Testis (tissue), 3 donors: ENCODE results near the gene ZNF462. TPM values are rescaled to one million over a fixed set of nuclear protein-coding genes. Genes with fewer than 3 reads are reported as not detected.
A peak's percentile ranks its signal among the peaks of the same experiment; 100 is the strongest.

Experiments
- DNase-seq: peaks from one replicate; pipeline ENCODE4 v3.0.0-alpha.2; 2019
- H3K27ac ChIP-seq, 2 donors: fragments of 200-600 bp; sonication (generic); one replicate each; pipeline ENCODE4 v1.5.1; 2019
- H3K27me3 ChIP-seq: fragments of 200-600 bp; sonication (generic); one replicate; pipeline ENCODE4 v1.5.1; 2019
- H3K36me3 ChIP-seq: fragments of 200-600 bp; sonication (generic); one replicate; pipeline ENCODE4 v1.5.1; 2017; ENCODE audit warnings: low read depth; ENCODE audit errors: missing control alignments
- H3K4me1 ChIP-seq: fragments of 200-600 bp; sonication (generic); one replicate; pipeline ENCODE4 v1.5.1; 2019
- H3K4me3 ChIP-seq, 2 donors: fragments of 200-600 bp; sonication (generic); one replicate each; pipeline ENCODE4 v1.5.1; 2017 to 2019
- H3K9me3 ChIP-seq: fragments of 200-600 bp; sonication (generic); one replicate; pipeline ENCODE4 v1.5.1; 2017
- POLR2A ChIP-seq: fragments of 450-650 bp; IDR thresholded peaks from one replicate; pipeline ENCODE4 v1.6.1; 2017; ENCODE audit warnings: antibody characterized with exemption, mild to moderate bottlenecking, moderate library complexity
- WGBS, 2 donors: methylation state at CpG; one replicate each; pipeline ENCODE4 v1.1.5; 2018; 5-methylcytosine and 5-hydroxymethylcytosine counted together
- intact Hi-C: fragments of 100-400 bp; cut with DNase I; formaldehyde crosslinking; loops from one replicate; pipeline ENCODE4 v1.15.1; 2023; ENCODE audit warnings: low total_unique reads
- polyA plus RNA-seq: library from polyadenylated mRNA; stranded (reverse); fragments of 350-450 nt; fragmentation: Illumina TruSeq; extraction: RNeasy Lipid Tissue Mini Kit (QIAGEN cat#74804); gene quantifications from one replicate; pipeline ENCODE4 v1.2.3, GENCODE V29; 2014; ENCODE audit warnings: low read depth, low replicate concordance; ENCODE audit not compliant: insufficient read depth
- total RNA-seq, 2 donors: library from RNA; depleted of rRNA; stranded (reverse); fragments of >200 nt; gene quantifications; one replicate each; pipeline ENCODE4 v1.2.3, GENCODE V29; 2016
- TF ChIP-seq, protein P1 (sequence below), 3 experiments: fragments of 450-650 bp in 2 of 3; fragments of 200-600 bp in 1 of 3; sonication (generic) in 1 of 3; IDR thresholded peaks; one replicate each; pipeline ENCODE4 v1.5.1; 2016 to 2019; ENCODE audit warnings: antibody characterized with exemption in 3 of 3, mild to moderate bottlenecking in 2 of 3, moderate library complexity in 1 of 3

ZNF462 gene
- total and polyA plus RNA-seq, 3 donors from 2014 or later, result 31.5 to 61.6 (median 53.2) TPM

GRCh38 chr9:106859957-106860720 is 2.8 kb upstream of the ZNF462 start:
- DNase-seq, result peak; percentile 38
- TF ChIP-seq, protein P1, sequence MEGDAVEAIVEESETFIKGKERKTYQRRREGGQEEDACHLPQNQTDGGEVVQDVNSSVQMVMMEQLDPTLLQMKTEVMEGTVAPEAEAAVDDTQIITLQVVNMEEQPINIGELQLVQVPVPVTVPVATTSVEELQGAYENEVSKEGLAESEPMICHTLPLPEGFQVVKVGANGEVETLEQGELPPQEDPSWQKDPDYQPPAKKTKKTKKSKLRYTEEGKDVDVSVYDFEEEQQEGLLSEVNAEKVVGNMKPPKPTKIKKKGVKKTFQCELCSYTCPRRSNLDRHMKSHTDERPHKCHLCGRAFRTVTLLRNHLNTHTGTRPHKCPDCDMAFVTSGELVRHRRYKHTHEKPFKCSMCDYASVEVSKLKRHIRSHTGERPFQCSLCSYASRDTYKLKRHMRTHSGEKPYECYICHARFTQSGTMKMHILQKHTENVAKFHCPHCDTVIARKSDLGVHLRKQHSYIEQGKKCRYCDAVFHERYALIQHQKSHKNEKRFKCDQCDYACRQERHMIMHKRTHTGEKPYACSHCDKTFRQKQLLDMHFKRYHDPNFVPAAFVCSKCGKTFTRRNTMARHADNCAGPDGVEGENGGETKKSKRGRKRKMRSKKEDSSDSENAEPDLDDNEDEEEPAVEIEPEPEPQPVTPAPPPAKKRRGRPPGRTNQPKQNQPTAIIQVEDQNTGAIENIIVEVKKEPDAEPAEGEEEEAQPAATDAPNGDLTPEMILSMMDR (IDR thresholded peaks at IDR 0.05), result no peak
- no peak for TF ChIP-seq POLR2A
- intact Hi-C loops, result loop anchor here (10.0 kb wide), 1 partner anchor 65 kb away; no protein-coding TSS in a partner anchor

GRCh38 chr9:106860721-106861639 is 2.0 kb upstream of the ZNF462 start:
- no peaks in the 10 kb centered on the region for H3K27me3 ChIP-seq
- TF ChIP-seq, protein P1 (IDR thresholded peaks at IDR 0.05), result no peak
- no peak for TF ChIP-seq POLR2A
- peak overlapping the region; percentile 64 to 73 for H3K27ac ChIP-seq
- DNase-seq, result peak; percentile 32
- H3K4me3 ChIP-seq, result peak overlapping the region; percentile 78 to 82
- WGBS, 2 donors, result 0 to 1% methylated on average over 51 of the region's 51 CpGs
- intact Hi-C loops, result loop anchor here (10.0 kb wide), 1 partner anchor 64 kb away; no protein-coding TSS in a partner anchor
- no peaks in the 10 kb centered on the region for H3K36me3 ChIP-seq
- H3K4me1 ChIP-seq, result peaks cover 5% of the 10 kb centered on the region
- H3K9me3 ChIP-seq, result no peaks in the 10 kb centered on the region

More at GRCh38 chr9:106859957-106860720, 2.8 kb upstream of the ZNF462 start:
- Histone ChIP-seq H3K4me3 (peak overlapping the region; percentile 78 to 82), H3K4me1 (peaks cover 2% of the 10 kb centered on the region), H3K27me3 (no peaks in the 10 kb centered on the region), H3K27ac (peak overlapping the region; percentile 64 to 73), H3K9me3 (no peaks in the 10 kb centered on the region), H3K36me3 (no peaks in the 10 kb centered on the region)
- 5 to 6% methylated on average over 25 to 40 of the region's 43 CpGs for WGBS, 2 donors

- no peak for DNase-seq
- Histone ChIP-seq H3K27me3 (no peaks in the 10 kb centered on the region), H3K27ac (peak overlapping the region; percentile 28 to 89), H3K36me3 (no peaks in the 10 kb centered on the region), H3K4me1 (peaks cover 5% of the 10 kb centered on the region), H3K4me3 (peak overlapping the region; percentile 78 to 82), H3K9me3 (no peaks in the 10 kb centered on the region)
- intact Hi-C loops, result loop anchor here (10.0 kb wide), 1 partner anchor 63 kb away; no protein-coding TSS in a partner anchor
- TF ChIP-seq, protein P1 (IDR thresholded peaks at IDR 0.05), result no peak
- TF ChIP-seq POLR2A, result no peak
- 0% methylated on average over 15 of the region's 15 CpGs for WGBS, 2 donors
These were observed 1.3 kb upstream of the ZNF462 start for GRCh38 chr9:106861640-106862109.

GRCh38 chr9:106862110-106862820 is 701 bp upstream of the ZNF462 start:
- peak overlapping the region; percentile 85 to 89 for H3K27ac ChIP-seq
- peak; percentile 65 for DNase-seq
- H3K4me1 ChIP-seq, result peaks cover 5% of the 10 kb centered on the region
- no peak for TF ChIP-seq POLR2A
- TF ChIP-seq, protein P1 (IDR thresholded peaks at IDR 0.05), result no peak
- H3K36me3 ChIP-seq, result no peaks in the 10 kb centered on the region
- H3K9me3 ChIP-seq, result no peaks in the 10 kb centered on the region
- peak overlapping the region; percentile 78 to 82 for H3K4me3 ChIP-seq
- WGBS, 2 donors, result 0 to 1% methylated on average over 32 of the region's 32 CpGs
- no peaks in the 10 kb centered on the region for H3K27me3 ChIP-seq
- intact Hi-C loops, result loop anchor here (10.0 kb wide), 1 partner anchor 63 kb away; no protein-coding TSS in a partner anchor
